Natural killer cell treated with Interleukin-12 subunit alpha and Interleukin-12 subunit beta and Interleukin-15 and Interleukin-18, amount 100 ng/mL, for 72 hours (primary cell): ENCODE data around the gene HNRNPM. TPM values are rescaled to one million over a fixed set of nuclear protein-coding genes. Genes with fewer than 3 reads are reported as not detected.
"Not testable (repeated sequence)": the region's sequence is repeated elsewhere in the genome, so short reads cannot be mapped to it uniquely, and the experiment has no call there.

Source experiments
- ATAC-seq, 2 donors: fragments of 150-1000 bp; cut with Tn5 transposase in 1 of 2; sonication (Bioruptor Pico), chemical (Tn5 transposase) in 1 of 2; 2 replicates each; pipeline ENCODE4 v1.10.0; 2021
- DNase-seq: peaks from one replicate; pipeline ENCODE4 v3.0.0; 2022; ENCODE audit warnings: low spot score
- H3K27ac Mint-ChIP-seq, 2 donors: 1 replicate in 1 of 2; 2 replicates in 1 of 2; pipeline ENCODE4 v1.8.0; 2022; ENCODE audit warnings: mixed read lengths in 2 of 2, mild to moderate bottlenecking in 1 of 2, moderate library complexity in 1 of 2
- H3K27me3 Mint-ChIP-seq, 2 donors: 1 replicate in 1 of 2; 2 replicates in 1 of 2; pipeline ENCODE4 v1.8.0; 2022; ENCODE audit warnings: mixed read lengths in 2 of 2
- H3K36me3 Mint-ChIP-seq: one replicate; pipeline ENCODE4 v1.8.0; 2022; ENCODE audit warnings: mixed read lengths
- H3K4me1 Mint-ChIP-seq, 2 donors: 1 replicate in 1 of 2; 2 replicates in 1 of 2; pipeline ENCODE4 v1.8.0; 2022; ENCODE audit warnings: low read depth in 2 of 2, mixed read lengths in 2 of 2, mild to moderate bottlenecking in 1 of 2
- H3K4me3 Mint-ChIP-seq: one replicate; pipeline ENCODE4 v1.8.0; 2022; ENCODE audit warnings: mixed read lengths
- H3K9me3 Mint-ChIP-seq: 2 replicates; pipeline ENCODE4 v1.8.0; 2022; ENCODE audit warnings: mixed read lengths
- total RNA-seq, 2 donors: library from RNA; stranded (reverse); gene quantifications; one replicate each; pipeline ENCODE4 v1.2.3, GENCODE V29; 2022

Gene HNRNPM
- total RNA-seq, 2 donors from 2014 or later: 259 to 373 TPM

DNA sequence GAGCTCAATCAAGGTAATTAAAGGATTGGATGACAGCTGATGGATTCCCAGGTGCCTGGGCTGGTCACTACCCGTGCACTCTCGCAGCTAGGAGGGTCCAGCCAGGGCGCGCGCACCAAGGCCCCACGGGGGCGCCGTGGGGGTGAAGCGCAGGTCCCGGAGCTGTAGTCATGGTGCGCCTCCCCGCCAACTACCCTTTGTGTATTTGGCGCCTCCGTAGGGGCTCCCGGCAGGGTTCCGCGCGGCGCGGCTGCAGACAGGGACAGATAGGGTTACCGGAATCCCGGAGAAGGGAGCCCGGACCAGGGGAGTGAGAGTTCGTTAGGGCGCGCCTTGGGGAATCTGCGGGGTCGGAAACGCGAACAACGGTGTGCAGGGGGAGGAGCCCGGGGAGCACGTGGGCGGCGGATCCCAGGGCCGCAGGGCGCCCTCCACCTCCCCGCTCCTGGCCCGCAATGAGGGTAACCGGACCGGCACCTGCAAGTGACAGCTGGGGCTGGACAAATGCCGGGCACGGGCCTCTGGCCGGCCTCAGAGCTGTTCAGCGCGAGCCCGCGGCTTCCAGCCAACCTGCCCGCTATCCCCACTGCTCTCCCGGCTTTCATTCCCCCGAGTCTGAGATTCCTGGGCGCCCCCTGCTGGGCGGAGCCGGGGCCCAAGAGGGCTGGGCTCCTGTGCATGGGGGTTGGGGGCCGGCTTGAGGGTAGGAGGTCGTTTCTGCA lies 61.1 kb downstream of the HNRNPM start:
- Mint-ChIP-seq H3K27ac (no peak overlapping the region), H3K4me3 (peak overlapping the region; percentile 85), H3K4me1 (peaks cover 4 to 12% of the 10 kb centered on the region in 2 donors), H3K9me3 (no peaks in the 10 kb centered on the region), H3K36me3 (no peaks in the 10 kb centered on the region), H3K27me3 (no peaks in the 10 kb centered on the region)
- peak; percentile 76 to 82 for ATAC-seq
- no peak for DNase-seq

DNA sequence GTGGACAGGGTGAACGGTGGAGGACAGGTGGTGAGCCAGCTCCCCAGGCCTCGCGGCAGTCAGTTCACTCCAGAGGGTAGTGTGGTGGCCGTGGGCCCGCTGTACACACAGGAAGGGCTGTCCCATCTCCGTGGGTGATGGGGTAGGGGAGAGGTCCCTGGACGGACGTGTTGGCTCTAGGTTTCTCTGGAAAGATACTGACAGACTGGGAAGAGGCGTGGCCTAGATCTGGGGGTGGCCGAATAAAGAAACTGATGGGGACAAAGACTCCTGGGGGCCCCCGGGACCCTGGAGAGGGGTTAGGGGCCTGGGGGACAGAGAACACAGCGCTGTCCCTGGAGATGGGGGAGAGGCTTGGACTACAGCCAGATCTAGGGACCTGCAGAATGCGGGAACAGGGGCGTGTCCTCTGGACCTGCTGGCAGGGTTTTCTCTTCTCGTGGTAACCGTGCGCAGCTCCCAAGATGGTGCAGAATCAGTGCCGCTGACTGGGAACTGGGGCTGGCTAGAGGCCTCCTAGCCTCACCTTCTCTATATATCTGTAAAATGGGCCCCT lies 61.7 kb downstream of the HNRNPM start:
- Mint-ChIP-seq H3K9me3 (no peaks in the 10 kb centered on the region), H3K4me3 (peak overlapping the region; percentile 85)

DNA sequence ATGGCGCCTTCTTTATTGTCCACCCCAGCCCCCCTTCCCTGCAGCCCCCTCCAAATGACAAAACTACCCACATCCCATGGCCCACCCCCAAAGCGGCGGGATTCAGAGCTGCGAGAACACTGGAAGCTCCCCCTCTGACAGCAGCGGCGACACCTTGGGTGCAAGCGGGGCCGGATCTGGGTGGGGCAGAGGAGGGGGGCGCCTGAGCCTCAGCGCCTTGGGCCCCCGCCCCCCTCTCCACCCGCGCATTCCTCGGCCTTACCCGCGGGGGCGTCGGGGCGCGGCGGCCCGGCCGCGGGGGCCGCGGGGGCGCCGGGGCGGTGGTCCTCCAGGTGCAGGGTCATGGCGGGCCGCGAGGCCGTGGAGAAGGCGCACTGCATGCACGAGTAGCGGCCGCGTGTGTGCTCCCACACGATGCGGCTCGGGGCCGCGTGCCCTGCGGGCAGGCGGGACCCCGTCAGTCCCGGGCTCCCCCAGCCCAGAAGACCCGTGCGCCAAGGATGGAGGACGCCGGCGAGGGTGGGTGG lies 65.9 kb downstream of the HNRNPM start:
- H3K36me3 Mint-ChIP-seq: no peaks in the 10 kb centered on the region
- no peaks in the 10 kb centered on the region for H3K9me3 Mint-ChIP-seq
- no peak overlapping the region for H3K4me3 Mint-ChIP-seq
- ATAC-seq: no peak
- DNase-seq: no peak
- H3K27me3 Mint-ChIP-seq: no peaks in the 10 kb centered on the region
- peaks cover 18 to 26% of the 10 kb centered on the region in 2 donors for H3K4me1 Mint-ChIP-seq
- no peak overlapping the region for H3K27ac Mint-ChIP-seq

More for the DNA sequence above, 61.7 kb downstream of the HNRNPM start:
- Mint-ChIP-seq H3K27me3 (no peaks in the 10 kb centered on the region), H3K36me3 (no peaks in the 10 kb centered on the region), H3K27ac (no peak overlapping the region), H3K4me1 (peaks cover 4 to 9% of the 10 kb centered on the region in 2 donors)
- no peak for DNase-seq
- ATAC-seq: no peak

DNA sequence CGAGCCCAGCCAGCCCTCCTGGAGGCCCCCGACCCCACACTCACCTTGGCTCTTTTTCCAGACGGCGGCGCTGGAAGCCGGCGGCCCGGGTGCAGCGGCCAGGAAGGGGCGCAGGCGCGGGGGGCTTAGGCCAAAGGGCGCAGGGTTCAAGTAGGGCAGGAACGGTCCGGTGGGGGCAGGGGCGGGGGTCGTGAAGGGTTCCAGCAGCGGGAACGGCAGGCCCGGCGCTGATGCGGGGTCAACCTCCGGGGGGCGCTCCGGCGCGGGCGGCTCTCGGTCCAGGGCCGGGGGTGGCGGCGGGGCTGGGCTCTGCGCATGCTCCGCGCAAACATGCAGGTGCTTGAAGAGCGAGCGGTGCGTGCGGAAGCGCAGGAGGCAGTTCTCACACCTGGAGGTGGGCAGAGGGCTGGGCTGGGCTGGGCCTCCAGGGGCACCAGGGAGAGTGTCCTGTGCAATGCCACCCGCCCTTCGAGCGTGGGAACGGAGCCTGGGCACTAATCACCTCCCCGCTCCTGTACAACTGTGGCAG lies 66.9 kb downstream of the HNRNPM start:
- H3K4me3 Mint-ChIP-seq: no peak overlapping the region
- H3K27ac Mint-ChIP-seq: no peak overlapping the region
- H3K4me1 Mint-ChIP-seq: peaks cover 20 to 29% of the 10 kb centered on the region in 2 donors

DNA sequence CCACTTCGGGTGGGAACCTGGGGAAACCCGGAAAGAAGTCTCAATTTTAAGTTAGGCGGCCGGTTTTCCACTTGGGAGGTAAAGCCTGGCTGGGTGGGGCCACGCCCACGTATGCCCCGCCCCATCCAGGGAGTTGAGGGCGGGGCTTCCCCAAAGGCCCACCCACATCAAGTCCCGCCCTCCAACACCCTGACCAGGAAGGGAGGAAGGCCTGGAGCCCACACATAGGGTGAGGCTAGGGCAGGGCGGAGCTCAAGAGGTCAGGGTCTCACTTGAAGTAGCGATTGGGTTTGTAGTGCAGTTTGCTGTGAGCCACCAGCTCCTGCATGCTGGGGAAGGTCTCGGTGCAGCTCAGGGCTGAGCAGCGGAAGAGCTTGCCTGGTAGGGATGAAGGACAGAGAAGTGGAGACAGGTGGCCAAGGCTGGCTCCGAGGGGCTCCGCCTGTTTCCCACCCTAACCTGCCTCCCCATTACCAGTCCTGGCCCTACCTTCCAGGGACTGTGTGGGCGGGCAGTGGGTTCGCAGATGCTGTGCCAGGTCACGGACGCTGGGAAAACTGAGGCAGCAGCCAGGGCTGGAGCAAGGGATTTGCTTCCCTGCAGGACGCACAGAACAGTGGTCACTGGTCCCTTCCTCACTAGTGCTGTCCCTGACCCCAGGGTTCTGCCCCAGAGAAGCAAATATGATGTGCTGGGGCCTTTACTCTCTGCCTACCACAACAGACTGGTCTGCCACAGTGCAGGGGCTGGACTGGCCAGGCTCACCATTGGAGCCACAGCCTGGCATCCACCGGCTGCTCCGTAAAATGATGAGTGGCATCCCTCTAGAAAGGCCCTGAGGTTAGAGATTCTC lies 67.6 kb downstream of the HNRNPM start:
- Mint-ChIP-seq H3K27ac (no peak overlapping the region), H3K4me3 (peak overlapping the region; percentile 65), H3K9me3 (no peaks in the 10 kb centered on the region), H3K27me3 (no peaks in the 10 kb centered on the region), H3K4me1 (peaks cover 27 to 32% of the 10 kb centered on the region in 2 donors), H3K36me3 (no peaks in the 10 kb centered on the region)
- DNase-seq (no peak), ATAC-seq (no peak)

More for the DNA sequence above, 66.9 kb downstream of the HNRNPM start:
- Mint-ChIP-seq H3K36me3 (no peaks in the 10 kb centered on the region), H3K9me3 (no peaks in the 10 kb centered on the region), H3K27me3 (no peaks in the 10 kb centered on the region)
- DNase-seq (no peak), ATAC-seq (no peak)

DNA sequence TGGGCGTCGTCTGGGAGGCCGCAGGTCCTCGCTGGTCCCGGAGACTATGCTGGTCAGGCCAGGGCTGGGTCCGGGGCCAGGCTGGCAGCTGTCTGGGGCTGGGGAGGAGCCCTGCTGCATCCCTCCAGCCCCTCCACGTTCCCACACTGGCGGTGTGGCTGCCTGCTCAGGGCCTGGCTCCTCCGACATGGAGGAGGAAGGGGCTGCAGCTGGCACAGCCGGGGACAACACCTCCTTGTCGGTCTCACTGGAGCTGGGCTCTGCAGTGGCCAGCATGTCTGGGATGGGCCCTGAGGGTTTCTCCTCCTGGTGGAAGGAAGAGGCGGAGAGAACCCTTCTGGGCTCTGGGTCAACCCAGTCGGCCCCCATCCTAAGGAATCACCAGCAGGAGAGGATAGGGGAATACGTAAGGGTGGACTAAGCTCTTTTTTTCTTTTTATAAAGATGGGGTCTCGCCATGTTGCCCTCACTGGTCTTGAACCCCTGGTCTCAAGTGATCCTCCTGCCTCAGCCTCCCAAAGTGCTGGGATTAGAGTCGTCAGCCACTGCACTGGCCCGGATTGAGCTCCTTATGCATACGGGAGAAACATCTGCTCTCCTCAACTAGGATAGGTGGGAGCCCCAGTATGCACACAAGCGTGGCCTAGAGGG lies 68.4 kb downstream of the HNRNPM start:
- ATAC-seq (no peak), DNase-seq (no peak)
- no peaks in the 10 kb centered on the region for H3K27me3 Mint-ChIP-seq
- no peaks in the 10 kb centered on the region for H3K36me3 Mint-ChIP-seq
- peaks cover 35 to 40% of the 10 kb centered on the region in 2 donors for H3K4me1 Mint-ChIP-seq
- H3K9me3 Mint-ChIP-seq: no peaks in the 10 kb centered on the region
- H3K4me3 Mint-ChIP-seq: peak overlapping the region; percentile 91
- peak overlapping the region; percentile 93 to 96 for H3K27ac Mint-ChIP-seq

DNA sequence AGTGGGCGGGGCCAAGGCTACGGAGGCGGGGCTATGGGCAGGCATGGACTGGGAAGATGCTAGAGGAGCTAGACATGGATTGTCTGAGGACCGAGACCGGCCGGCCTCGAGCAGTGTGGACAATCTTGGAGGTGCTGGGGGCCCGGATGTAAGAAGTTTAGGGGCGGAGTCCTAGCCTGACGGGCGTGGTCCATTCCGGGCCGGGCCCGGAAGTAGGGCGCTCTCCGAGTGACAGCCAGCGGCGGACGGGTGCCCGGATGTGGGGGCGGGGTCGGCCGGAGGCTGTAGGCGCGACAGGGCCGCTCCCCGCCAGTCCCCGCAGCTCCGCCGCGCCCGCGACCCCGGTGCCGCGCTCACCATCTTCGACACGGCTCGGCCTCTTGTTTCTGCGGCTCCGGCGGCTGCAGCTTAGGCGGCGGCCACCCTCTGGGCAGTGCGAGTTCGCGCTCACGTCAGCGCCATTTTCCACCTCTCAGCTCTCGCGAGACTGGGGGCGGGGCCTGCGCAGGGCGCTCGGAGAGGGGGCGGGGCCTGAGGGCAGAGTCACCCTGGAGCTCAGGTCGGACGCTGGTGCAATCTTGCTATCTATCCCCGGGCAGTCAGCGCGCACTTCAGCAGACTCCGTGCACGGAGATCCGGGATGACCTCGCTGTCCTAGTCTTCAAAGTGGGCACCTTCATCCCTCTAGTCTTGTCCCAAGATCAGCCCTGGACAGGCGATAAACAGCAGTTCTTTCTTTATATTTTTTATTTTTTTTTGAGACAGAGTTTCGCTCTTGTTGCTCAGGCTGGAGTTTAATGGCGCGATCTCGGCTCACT lies 69.1 kb downstream of the HNRNPM start, which contains the start of gene ZNF414:
ZNF414 (minus strand) TSS at position 481 of the 818 bp plus-strand sequence; CDS start at position 360, 121 bp downstream.
- DNase-seq (peak; percentile 94), ATAC-seq (peak; percentile 92 to 94)
- Mint-ChIP-seq H3K27ac (peak within 1 kb of the TSS; percentile 93 to 96), H3K4me3 (peak within 1 kb of the TSS; percentile 91), H3K4me1 (peaks cover 42 to 46% of the 10 kb centered on the region in 2 donors), H3K27me3 (no peaks in the 10 kb centered on the region), H3K9me3 (no peaks in the 10 kb centered on the region), H3K36me3 (no peaks in the 10 kb centered on the region)

DNA sequence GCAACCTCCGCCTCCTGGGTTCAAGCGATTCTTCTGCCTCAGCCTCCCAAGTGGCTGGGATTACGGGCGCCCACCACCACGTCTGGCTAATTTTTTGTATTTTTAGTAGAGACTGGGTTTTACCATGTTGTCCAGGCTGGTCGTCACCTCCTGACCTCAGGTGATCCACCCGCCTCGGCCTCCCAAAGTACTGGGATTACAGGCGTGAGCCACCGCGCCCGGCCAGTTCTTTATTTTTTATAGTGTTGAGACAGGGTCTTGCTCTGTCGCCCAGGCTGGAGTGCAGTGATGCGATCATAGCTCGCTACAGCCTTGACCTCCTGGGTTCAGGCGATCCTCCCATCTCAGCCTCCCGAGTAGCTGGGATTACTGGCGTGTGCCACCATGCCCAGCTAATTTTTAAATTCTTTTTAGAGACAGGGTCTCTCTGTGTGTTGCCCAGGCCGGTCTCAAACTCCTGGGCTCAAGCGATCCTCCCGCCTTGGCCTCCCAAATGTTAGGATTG lies 69.8 kb downstream of the HNRNPM start:
- not testable (repeated sequence) for ATAC-seq, H3K9me3 Mint-ChIP-seq, DNase-seq, H3K36me3 Mint-ChIP-seq, H3K27me3 Mint-ChIP-seq
- H3K27ac Mint-ChIP-seq: peak overlapping the region; percentile 93 to 96
- H3K4me1 Mint-ChIP-seq: peaks cover 42 to 46% of the 10 kb centered on the region in 2 donors
- H3K4me3 Mint-ChIP-seq: peak overlapping the region; percentile 91

DNA sequence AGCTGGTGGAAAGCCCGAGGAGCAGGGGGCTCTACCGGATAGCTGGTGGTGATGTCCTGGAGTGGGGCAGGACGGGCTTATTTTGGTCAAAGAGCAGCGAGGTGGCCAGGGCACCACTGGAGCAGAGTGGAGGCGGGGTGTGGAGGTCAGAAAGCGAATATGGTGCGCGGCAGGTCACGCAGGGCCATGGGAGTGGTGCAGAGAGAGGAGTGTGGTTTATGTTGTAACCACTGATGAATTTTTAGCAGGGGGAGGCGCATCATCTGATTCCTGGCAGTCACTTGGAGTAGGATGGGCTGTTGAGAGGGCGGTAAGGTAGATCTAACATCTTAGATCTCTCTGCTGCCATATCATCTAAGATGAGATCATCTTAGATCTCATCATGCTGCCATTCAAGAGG lies 70.5 kb downstream of the HNRNPM start:
- H3K27me3 Mint-ChIP-seq: no peaks in the 10 kb centered on the region
- H3K36me3 Mint-ChIP-seq: no peaks in the 10 kb centered on the region
- DNase-seq (peak; percentile 80), ATAC-seq (peak; percentile 21 to 43)
- peak overlapping the region; percentile 91 for H3K4me3 Mint-ChIP-seq
- H3K4me1 Mint-ChIP-seq: peaks cover 42 to 46% of the 10 kb centered on the region in 2 donors
- peak overlapping the region; percentile 93 to 96 for H3K27ac Mint-ChIP-seq
- H3K9me3 Mint-ChIP-seq: no peaks in the 10 kb centered on the region

DNA sequence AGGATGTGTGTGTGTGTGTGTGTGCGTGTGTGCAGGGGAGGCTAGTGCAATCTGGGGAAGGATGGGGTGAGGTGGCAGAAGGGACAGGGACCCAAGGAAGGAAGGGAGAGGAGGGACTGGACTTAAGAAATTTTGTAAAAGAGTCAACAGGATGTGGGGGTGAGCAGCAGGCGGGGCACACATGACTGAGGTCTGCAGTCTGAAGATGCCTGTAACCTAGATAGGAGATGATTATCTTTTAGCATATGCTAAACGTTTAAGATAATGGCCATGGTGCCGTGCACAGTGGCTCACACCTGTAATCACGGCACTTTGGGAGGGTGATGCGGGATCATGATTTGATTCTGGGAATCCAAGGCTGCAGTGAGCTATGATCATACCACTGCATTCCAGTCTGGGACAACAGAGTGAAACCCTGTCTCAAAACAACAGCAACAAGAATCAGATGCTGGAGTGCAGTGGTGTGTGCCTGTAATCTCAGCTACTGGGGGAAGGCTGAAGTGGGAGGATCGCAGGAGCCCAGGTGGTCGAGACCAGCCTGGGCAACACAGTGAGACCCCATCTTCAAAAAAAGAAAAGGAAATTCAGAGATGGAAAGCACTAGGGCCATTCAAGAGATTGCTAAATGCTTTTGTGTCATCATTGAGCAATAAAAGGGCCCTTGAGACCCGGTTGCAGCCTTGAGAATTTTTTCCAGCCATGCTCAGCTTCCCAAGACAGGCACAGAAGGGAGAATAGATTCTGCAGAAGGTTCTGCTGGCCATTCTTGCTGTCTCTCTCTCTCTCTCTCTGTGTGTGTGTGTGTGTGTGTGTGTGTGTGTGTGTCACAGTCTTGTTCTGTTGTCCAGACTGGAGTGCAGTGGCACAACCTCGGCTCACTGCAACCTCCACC lies 73.0 kb downstream of the HNRNPM start:
- no peaks in the 10 kb centered on the region for H3K27me3 Mint-ChIP-seq
- H3K4me1 Mint-ChIP-seq: peaks cover 42% of the 10 kb centered on the region in 2 donors
- peak overlapping the region; percentile 80 for H3K4me3 Mint-ChIP-seq
- no peaks in the 10 kb centered on the region for H3K36me3 Mint-ChIP-seq
- peak in 1 of 2 donors; percentile 24 for ATAC-seq
- DNase-seq: no peak
- peak overlapping the region; percentile 93 to 96 for H3K27ac Mint-ChIP-seq
- no peaks in the 10 kb centered on the region for H3K9me3 Mint-ChIP-seq

DNA sequence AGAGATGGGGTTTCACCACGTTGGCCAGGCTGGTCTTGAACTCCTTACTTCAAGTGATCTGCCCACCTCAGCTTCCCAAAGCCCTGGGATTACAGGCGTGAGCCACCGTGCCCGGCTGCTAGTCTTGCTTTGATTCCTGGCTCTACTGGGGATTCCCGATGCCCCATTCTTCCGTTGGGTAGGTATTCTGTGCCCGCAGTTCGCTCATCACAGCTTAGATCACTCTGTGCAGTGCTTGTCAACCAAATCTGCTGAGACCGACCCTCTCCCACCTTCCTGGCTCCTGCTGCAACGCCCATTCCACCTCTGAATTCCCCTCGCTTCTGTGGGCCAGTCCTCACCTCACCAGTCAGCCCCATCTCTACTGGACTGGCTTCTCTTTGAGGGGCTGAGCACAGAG lies 73.8 kb downstream of the HNRNPM start:
- H3K9me3 Mint-ChIP-seq: no peaks in the 10 kb centered on the region
- no peaks in the 10 kb centered on the region for H3K36me3 Mint-ChIP-seq
- H3K4me3 Mint-ChIP-seq: peak overlapping the region; percentile 61
- no peaks in the 10 kb centered on the region for H3K27me3 Mint-ChIP-seq
- ATAC-seq (no peak), DNase-seq (no peak)
- H3K4me1 Mint-ChIP-seq: peaks cover 37 to 38% of the 10 kb centered on the region in 2 donors
- peak overlapping the region; percentile 93 to 96 for H3K27ac Mint-ChIP-seq
